Endothelial cell of umbilical vein (primary cell): ENCODE results near the gene AP2A2. TPM values are rescaled to one million over a fixed set of nuclear protein-coding genes. Genes with fewer than 3 reads are reported as not detected.

ENCODE experiments used
- BruUV-seq: library from RNA; stranded (reverse); fragments of 400-500 nt; replicated peaks from 2 replicates; lab custom pipeline; 2021; lab: Mats Ljungman, UMichigan
- CTCF ChIA-PET: fragments of 300-600, 350-600 bp; sonication (Branson Sonifier 250); formaldehyde crosslinking; loops from one replicate; lab custom pipeline; 2021; ENCODE audit warnings: antibody characterized with exemption, inconsistent platforms; lab: Charles Lee
- POLR2A ChIA-PET: fragments of 300-600, 350-600 bp; sonication (Branson Sonifier 250); formaldehyde crosslinking; loops from one replicate; lab custom pipeline; 2021; ENCODE audit warnings: antibody characterized with exemption, inconsistent platforms; lab: Charles Lee
- DNase-seq: peaks from one replicate; pipeline ENCODE4 v3.0.0-alpha.2; 2011; ENCODE audit warnings: low read depth, low spot score
- FAIRE-seq: peaks from 2 replicates; lab custom pipeline; 2011; peaks lifted over from hg19 to GRCh38; lab: Jason Lieb, UNC
- H2AFZ ChIP-seq: 2 replicates; pipeline ENCODE4 v1.6.0; 2012; ENCODE audit warnings: low read depth, low read length, control low read depth, inconsistent platforms
- H3K27ac ChIP-seq: 2 replicates; pipeline ENCODE4 v1.5.1; 2011; ENCODE audit warnings: low read depth, mild to moderate bottlenecking, control low read depth, low read length, moderate library complexity; ENCODE audit not compliant: insufficient read depth
- H3K27me3 ChIP-seq, 2 experiments: 2 replicates each; pipeline versions ENCODE4 v1.6.0 to v1.6.1; 2011; ENCODE audit warnings: low read length in 2 of 2, mixed read lengths in 1 of 2; ENCODE audit not compliant: control insufficient read depth in 2 of 2, insufficient read depth in 2 of 2
- H3K36me3 ChIP-seq, 2 experiments: 2 replicates in 1 of 2; 3 replicates in 1 of 2; pipeline ENCODE4 v1.5.1; 2011; ENCODE audit warnings: low read length in 2 of 2, mild to moderate bottlenecking in 1 of 2, moderate library complexity in 1 of 2; ENCODE audit not compliant: control insufficient read depth in 2 of 2, insufficient read depth in 2 of 2; ENCODE audit errors: extremely low read depth in 1 of 2
- H3K4me1 ChIP-seq: 3 replicates; pipeline ENCODE4 v1.5.1; 2011; ENCODE audit warnings: mild to moderate bottlenecking, low read length; ENCODE audit not compliant: control insufficient read depth, insufficient read depth; ENCODE audit errors: extremely low read depth
- H3K4me2 ChIP-seq: 2 replicates; pipeline ENCODE4 v1.6.1; 2011; ENCODE audit warnings: low read length, control low read depth, mixed read lengths; ENCODE audit not compliant: insufficient read depth
- H3K4me3 ChIP-seq, 3 experiments: fragments of 200-600 bp in 1 of 3; sonication (generic), shearing (Covaris generic) in 1 of 3; replicated peaks in 1 of 3; 2 replicates each; pipeline ENCODE4 v1.5.1; 2011 to 2016; ENCODE audit warnings: control low read depth in 3 of 3, low read length in 3 of 3, mild to moderate bottlenecking in 2 of 3, inconsistent platforms in 1 of 3, low read depth in 1 of 3, moderate library complexity in 1 of 3; ENCODE audit not compliant: insufficient read depth in 1 of 3
- H3K79me2 ChIP-seq: 2 replicates; pipeline ENCODE4 v1.6.0; 2012; ENCODE audit warnings: low read length, inconsistent platforms; ENCODE audit not compliant: control insufficient read depth, insufficient read depth
- H3K9ac ChIP-seq: replicated peaks from 2 replicates; pipeline ENCODE3; 2011; ENCODE audit warnings: low read length, control low read depth; ENCODE audit not compliant: insufficient read depth; ENCODE audit errors: extremely low read depth
- H3K9me1 ChIP-seq: replicated peaks from 3 replicates; pipeline ENCODE4 v1.6.0; 2011; ENCODE audit warnings: mild to moderate bottlenecking, low read length; ENCODE audit not compliant: control insufficient read depth, insufficient read depth; ENCODE audit errors: extremely low read depth
- H3K9me3 ChIP-seq: replicated peaks from 2 replicates; pipeline ENCODE4 v1.5.1; 2012; ENCODE audit warnings: low read length, inconsistent platforms; ENCODE audit not compliant: control insufficient read depth, insufficient read depth
- H4K20me1 ChIP-seq: replicated peaks from 2 replicates; pipeline ENCODE3; 2011; ENCODE audit warnings: mild to moderate bottlenecking, low read length; ENCODE audit not compliant: control insufficient read depth, insufficient read depth; ENCODE audit errors: extremely low read depth
- CTCF ChIP-seq, 2 donors: IDR thresholded peaks; 1 replicate in 1 of 2; 2 replicates in 1 of 2; pipeline ENCODE4 v1.5.1; 2011; ENCODE audit warnings: low read length in 2 of 2, mild to moderate bottlenecking in 2 of 2, moderate library complexity in 2 of 2, control low read depth in 1 of 2, inconsistent platforms in 1 of 2, low read depth in 1 of 2; ENCODE audit not compliant: insufficient read depth in 1 of 2; ENCODE audit errors: extremely low read depth in 1 of 2
- EZH2 ChIP-seq: IDR thresholded peaks from 2 replicates; pipeline ENCODE4 v1.6.1; 2012; ENCODE audit warnings: borderline replicate concordance, low read depth, mild to moderate bottlenecking, moderate library complexity, low read length, inconsistent platforms; ENCODE audit not compliant: severe bottlenecking
- FOS ChIP-seq: IDR thresholded peaks from 2 replicates; pipeline ENCODE4 v1.6.1; 2011; ENCODE audit warnings: mild to moderate bottlenecking, low read length, moderate library complexity, borderline replicate concordance; ENCODE audit not compliant: insufficient read depth
- GATA2 ChIP-seq: IDR thresholded peaks from 2 replicates; pipeline ENCODE4 v1.7.0; 2011; ENCODE audit warnings: low read depth, mild to moderate bottlenecking, moderate library complexity, mixed read lengths, low read length; ENCODE audit not compliant: insufficient read length, insufficient read depth
- JUN ChIP-seq: IDR thresholded peaks from 2 replicates; pipeline ENCODE4 v1.6.1; 2011; ENCODE audit warnings: borderline replicate concordance, low read depth; ENCODE audit not compliant: insufficient read length, insufficient read depth
- MAX ChIP-seq: IDR thresholded peaks from 2 replicates; pipeline ENCODE4 v1.6.1; 2011; ENCODE audit not compliant: insufficient read depth, insufficient read length
- MYC ChIP-seq: IDR thresholded peaks from one replicate; pipeline ENCODE4 v1.6.1; 2011; ENCODE audit warnings: mild to moderate bottlenecking, low read depth, low read length
- POLR2A ChIP-seq: IDR thresholded peaks from 2 replicates; pipeline ENCODE4 v1.6.1; 2012; ENCODE audit warnings: low read depth, mild to moderate bottlenecking, control low read depth, low read length
- POLR2AphosphoS5 ChIP-seq: IDR thresholded peaks from 2 replicates; pipeline ENCODE4 v1.6.1; 2012; ENCODE audit warnings: low read depth, mild to moderate bottlenecking, control low read depth, low read length, moderate library complexity; ENCODE audit not compliant: insufficient read depth
- dilution Hi-C: fragments of 300-500 bp; cut with MboI; formaldehyde crosslinking; loops from one replicate; pipeline ENCODE4 v1.15.0; 2019; ENCODE audit warnings: low sequenced_read_pairs; ENCODE audit not compliant: extremely low pct_ligation_motif_present
- intact Hi-C: fragments of 100-400 bp; cut with micrococcal nuclease; formaldehyde crosslinking; loops from one replicate; pipeline ENCODE4 v1.10.0; 2022
- polyA plus RNA-seq, 4 experiments: library from polyadenylated mRNA; depleted of rRNA in 3 of 4; stranded (reverse) in 3 of 4; unstranded in 1 of 4; fragments of >200 nt; gene quantifications; 2 replicates each; pipeline versions ENCODE4 v1.2.1 to v1.2.3, GENCODE V29; 2011 to 2012; ENCODE audit warnings: missing spikeins in 1 of 4
- total RNA-seq: library from RNA; stranded (reverse); gene quantifications from 2 replicates; pipeline ENCODE4 v1.2.3, GENCODE V29; 2021

AP2A2 gene
- total and polyA plus RNA-seq, 2 donors (not counting 3 experiments of a cell fraction or from before 2014, with no cell fraction given): 89.5 to 92.6 TPM

- ChIA-PET POLR2A (no interaction called here), CTCF (interaction anchor here (1.0 to 1.6 kb wide), 3 partner anchors 21 to 156 kb away, joined by 3 read pairs; no protein-coding TSS in a partner anchor)
- Histone ChIP-seq H3K9me1 (no peaks in the 10 kb centered on the region), H3K4me2 (no peak overlapping the region), H4K20me1 (no peaks in the 10 kb centered on the region), H3K4me3 (no peak overlapping the region), H3K9ac (no peak overlapping the region), H3K9me3 (no peaks in the 10 kb centered on the region), H3K79me2 (no peaks in the 10 kb centered on the region), H2AFZ (no peak overlapping the region), H3K4me1 (no peaks in the 10 kb centered on the region), H3K36me3 (peaks cover 3 to 11% of the 10 kb centered on the region in 2 experiments), H3K27ac (no peak overlapping the region), H3K27me3 (no peaks in the 10 kb centered on the region)
- intact Hi-C loops: no loop called here
- no peak for TF ChIP-seq GATA2
- no peak for TF ChIP-seq JUN
- no peak for TF ChIP-seq MAX
- TF ChIP-seq EZH2: no peak
- TF ChIP-seq FOS: no peak
- TF ChIP-seq MYC: no peak
- TF ChIP-seq POLR2AphosphoS5: no peak
- TF ChIP-seq CTCF (IDR thresholded peaks at IDR 0.05; ENCODE audit: extremely low read depth in 1 of 2, insufficient read depth in 1 of 2, low read depth in 1 of 2, low read length in 2 of 2): no peak
- no peak for TF ChIP-seq POLR2A
- DNase-seq: no peak
- no peak for FAIRE-seq
- dilution Hi-C loops: no loop called here
- no TSS peak for BruUV-seq
Observed at GRCh38 chr11:895331-896110, 30.1 kb upstream of the AP2A2 start.
